Keratinocyte (primary cell): ENCODE measurements around the gene F7. TPM values are rescaled to one million over a fixed set of nuclear protein-coding genes. Genes with fewer than 3 reads are reported as not detected.
A peak's percentile ranks its signal among the peaks of the same experiment; 100 is the strongest.

Experiments used
- DNase-seq: peaks from one replicate; pipeline ENCODE4 v3.0.0-alpha.2; 2011; ENCODE audit warnings: low read depth, missing footprints, low spot score
- FAIRE-seq: peaks from 2 replicates; lab custom pipeline; 2011; peaks lifted over from hg19 to GRCh38; lab: Jason Lieb, UNC
- H2AFZ ChIP-seq: 2 replicates; pipeline ENCODE4 v1.6.0; 2012; ENCODE audit warnings: low read length, control low read depth, inconsistent platforms; ENCODE audit not compliant: control insufficient read depth
- H3K27ac ChIP-seq: 2 replicates; pipeline ENCODE4 v1.5.1; 2011; ENCODE audit warnings: low read length; ENCODE audit not compliant: control insufficient read depth, insufficient read depth
- H3K27me3 ChIP-seq: 3 replicates; pipeline ENCODE4 v1.6.0; 2011; ENCODE audit warnings: low read length; ENCODE audit not compliant: control insufficient read depth, insufficient read depth; ENCODE audit errors: extremely low read depth
- H3K36me3 ChIP-seq, 2 experiments: 2 replicates in 1 of 2; 3 replicates in 1 of 2; pipeline ENCODE4 v1.5.1; 2011; ENCODE audit warnings: low read length in 2 of 2, mild to moderate bottlenecking in 1 of 2; ENCODE audit not compliant: control insufficient read depth in 2 of 2, insufficient read depth in 2 of 2; ENCODE audit errors: extremely low read depth in 1 of 2
- H3K4me1 ChIP-seq: 3 replicates; pipeline ENCODE4 v1.5.1; 2011; ENCODE audit warnings: low read length; ENCODE audit not compliant: control insufficient read depth, insufficient read depth; ENCODE audit errors: extremely low read depth
- H3K4me2 ChIP-seq: 3 replicates; pipeline ENCODE4 v1.6.0; 2011; ENCODE audit warnings: low read depth, low read length; ENCODE audit not compliant: control insufficient read depth, insufficient read depth; ENCODE audit errors: extremely low read depth
- H3K4me3 ChIP-seq, 3 experiments: fragments of 200-600 bp in 1 of 3; sonication (generic) in 1 of 3; 2 replicates in 2 of 3; 3 replicates in 1 of 3; pipeline ENCODE4 v1.5.1; 2011 to 2016; ENCODE audit warnings: low read length in 3 of 3, mild to moderate bottlenecking in 3 of 3, control low read depth in 2 of 3, inconsistent platforms in 1 of 3, low read depth in 1 of 3, mixed read lengths in 1 of 3, mixed run types in 1 of 3, moderate library complexity in 1 of 3; ENCODE audit not compliant: control insufficient read depth in 2 of 3, insufficient read depth in 2 of 3; ENCODE audit errors: extremely low read depth in 1 of 3
- H3K79me2 ChIP-seq: 2 replicates; pipeline ENCODE4 v1.6.0; 2012; ENCODE audit warnings: low read length; ENCODE audit not compliant: control insufficient read depth, insufficient read depth
- H3K9ac ChIP-seq: 3 replicates; pipeline ENCODE4 v1.6.0; 2011; ENCODE audit warnings: low read length; ENCODE audit not compliant: control insufficient read depth, insufficient read depth; ENCODE audit errors: extremely low read depth
- H3K9me1 ChIP-seq: 3 replicates; pipeline ENCODE4 v1.6.0; 2011; ENCODE audit warnings: low read length; ENCODE audit not compliant: control insufficient read depth, insufficient read depth; ENCODE audit errors: extremely low read depth
- H3K9me3 ChIP-seq: 2 replicates; pipeline ENCODE4 v1.5.1; 2012; ENCODE audit warnings: low read depth, low read length; ENCODE audit not compliant: control insufficient read depth
- H4K20me1 ChIP-seq: 3 replicates; pipeline ENCODE4 v1.6.0; 2011; ENCODE audit warnings: low read length; ENCODE audit not compliant: control insufficient read depth, insufficient read depth; ENCODE audit errors: extremely low read depth
- EZH2 ChIP-seq: IDR thresholded peaks from one replicate; pipeline ENCODE4 v1.6.1; 2012; ENCODE audit warnings: inconsistent platforms, mild to moderate bottlenecking, low read length, moderate library complexity
- dilution Hi-C: fragments of 300-500 bp; cut with MboI; formaldehyde crosslinking; loops from one replicate; pipeline ENCODE4 v1.7.0; 2020; ENCODE audit warnings: low sequenced_read_pairs; ENCODE audit not compliant: extremely low pct_ligation_motif_present
- polyA plus RNA-seq, 5 experiments: library from polyadenylated mRNA; depleted of rRNA in 3 of 5; stranded (reverse) in 3 of 5; stranded (forward) in 1 of 5; unstranded in 1 of 5; fragments of >200 nt; gene quantifications; 1 replicate in 1 of 5; 2 replicates in 3 of 5; 3 replicates in 1 of 5; pipeline versions ENCODE4 v1.2.1 to v1.2.3, GENCODE V29; 2011 to 2012; ENCODE audit warnings: missing spikeins in 2 of 5, low read depth in 1 of 5, low replicate concordance in 1 of 5
- TF ChIP-seq, protein P1 (sequence below), 3 experiments: IDR thresholded peaks in 1 of 3; conservative IDR thresholded peaks in 1 of 3; optimal IDR thresholded peaks in 1 of 3; 2 replicates in 2 of 3; 3 replicates in 1 of 3; pipeline versions ENCODE3 to v1.5.1; 2011; ENCODE audit warnings: low read length in 3 of 3, mild to moderate bottlenecking in 3 of 3, moderate library complexity in 2 of 3, control low read depth in 1 of 3, inconsistent platforms in 1 of 3; ENCODE audit not compliant: insufficient read depth in 2 of 3; ENCODE audit errors: extremely low read depth in 1 of 3

Gene F7
- polyA plus RNA-seq, 1 donor (not counting 4 experiments of a cell fraction or from before 2014, with no cell fraction given), result not detected

DNA sequence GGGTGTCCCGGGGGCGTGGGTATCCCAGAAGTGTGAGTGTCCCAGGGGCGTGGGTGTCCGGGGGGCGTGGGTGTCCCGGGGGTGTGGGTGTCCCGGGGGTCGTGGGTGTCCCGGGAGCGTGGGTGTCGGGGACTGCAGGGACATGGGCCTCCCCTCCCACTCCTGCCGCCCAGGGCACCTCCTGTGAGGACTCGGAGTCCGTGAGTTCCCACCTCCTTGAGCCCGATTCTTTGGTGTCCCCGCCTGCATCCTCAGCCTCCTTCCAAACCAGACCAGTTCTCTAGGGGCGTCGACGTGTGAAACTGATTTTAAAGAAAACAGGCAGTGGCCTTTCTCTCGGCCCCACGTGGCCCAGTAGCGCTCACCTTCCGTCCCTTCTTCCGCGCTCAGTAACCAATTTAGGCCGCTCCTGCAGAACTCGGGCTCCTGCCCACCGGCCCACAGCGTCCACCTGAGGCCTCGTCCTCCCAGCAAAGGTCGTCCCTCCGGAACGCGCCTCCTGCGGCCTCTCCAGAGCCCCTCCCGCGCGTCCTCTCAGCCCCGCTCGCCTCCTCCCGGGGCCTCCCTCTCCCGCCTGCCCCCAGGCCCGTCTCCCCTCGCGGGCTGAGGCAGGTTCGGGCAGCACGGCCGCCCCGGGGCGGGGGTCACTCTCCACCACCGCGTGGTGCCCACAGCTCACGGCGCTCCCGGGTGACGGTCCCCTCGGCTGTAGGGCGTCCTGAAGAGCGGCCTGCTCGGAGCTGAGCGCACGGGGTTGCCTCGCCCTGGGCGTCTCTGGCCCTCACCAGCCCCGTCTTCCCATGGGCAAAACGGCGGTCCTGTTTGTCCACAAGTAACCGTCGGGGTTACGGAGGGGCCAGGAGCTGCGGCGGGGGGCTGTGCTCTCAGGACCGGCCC is 3.8 kb downstream of the F7 start:
- TF ChIP-seq, protein P1, sequence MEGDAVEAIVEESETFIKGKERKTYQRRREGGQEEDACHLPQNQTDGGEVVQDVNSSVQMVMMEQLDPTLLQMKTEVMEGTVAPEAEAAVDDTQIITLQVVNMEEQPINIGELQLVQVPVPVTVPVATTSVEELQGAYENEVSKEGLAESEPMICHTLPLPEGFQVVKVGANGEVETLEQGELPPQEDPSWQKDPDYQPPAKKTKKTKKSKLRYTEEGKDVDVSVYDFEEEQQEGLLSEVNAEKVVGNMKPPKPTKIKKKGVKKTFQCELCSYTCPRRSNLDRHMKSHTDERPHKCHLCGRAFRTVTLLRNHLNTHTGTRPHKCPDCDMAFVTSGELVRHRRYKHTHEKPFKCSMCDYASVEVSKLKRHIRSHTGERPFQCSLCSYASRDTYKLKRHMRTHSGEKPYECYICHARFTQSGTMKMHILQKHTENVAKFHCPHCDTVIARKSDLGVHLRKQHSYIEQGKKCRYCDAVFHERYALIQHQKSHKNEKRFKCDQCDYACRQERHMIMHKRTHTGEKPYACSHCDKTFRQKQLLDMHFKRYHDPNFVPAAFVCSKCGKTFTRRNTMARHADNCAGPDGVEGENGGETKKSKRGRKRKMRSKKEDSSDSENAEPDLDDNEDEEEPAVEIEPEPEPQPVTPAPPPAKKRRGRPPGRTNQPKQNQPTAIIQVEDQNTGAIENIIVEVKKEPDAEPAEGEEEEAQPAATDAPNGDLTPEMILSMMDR (optimal IDR thresholded peaks at IDR 0.05 in 1 of 3, IDR thresholded peaks at IDR 0.05 in 1 of 3, conservative IDR thresholded peaks at IDR 0.05 in 1 of 3; ENCODE audit: extremely low read depth in 1 of 3, insufficient read depth in 2 of 3, low read length in 3 of 3), result no peak
- no peak for DNase-seq
- Histone ChIP-seq H3K9me3 (no peaks in the 10 kb centered on the region), H3K36me3 (no peaks in the 10 kb centered on the region), H4K20me1 (no peaks in the 10 kb centered on the region), H3K9ac (no peak overlapping the region), H3K79me2 (no peaks in the 10 kb centered on the region), H3K27ac (no peak overlapping the region), H2AFZ (no peak overlapping the region), H3K4me3 (no peak overlapping the region), H3K4me1 (no peaks in the 10 kb centered on the region), H3K27me3 (peaks cover 37% of the 10 kb centered on the region), H3K4me2 (no peak overlapping the region), H3K9me1 (no peaks in the 10 kb centered on the region)
- no peak for FAIRE-seq
- dilution Hi-C loops, result no loop called here

DNA sequence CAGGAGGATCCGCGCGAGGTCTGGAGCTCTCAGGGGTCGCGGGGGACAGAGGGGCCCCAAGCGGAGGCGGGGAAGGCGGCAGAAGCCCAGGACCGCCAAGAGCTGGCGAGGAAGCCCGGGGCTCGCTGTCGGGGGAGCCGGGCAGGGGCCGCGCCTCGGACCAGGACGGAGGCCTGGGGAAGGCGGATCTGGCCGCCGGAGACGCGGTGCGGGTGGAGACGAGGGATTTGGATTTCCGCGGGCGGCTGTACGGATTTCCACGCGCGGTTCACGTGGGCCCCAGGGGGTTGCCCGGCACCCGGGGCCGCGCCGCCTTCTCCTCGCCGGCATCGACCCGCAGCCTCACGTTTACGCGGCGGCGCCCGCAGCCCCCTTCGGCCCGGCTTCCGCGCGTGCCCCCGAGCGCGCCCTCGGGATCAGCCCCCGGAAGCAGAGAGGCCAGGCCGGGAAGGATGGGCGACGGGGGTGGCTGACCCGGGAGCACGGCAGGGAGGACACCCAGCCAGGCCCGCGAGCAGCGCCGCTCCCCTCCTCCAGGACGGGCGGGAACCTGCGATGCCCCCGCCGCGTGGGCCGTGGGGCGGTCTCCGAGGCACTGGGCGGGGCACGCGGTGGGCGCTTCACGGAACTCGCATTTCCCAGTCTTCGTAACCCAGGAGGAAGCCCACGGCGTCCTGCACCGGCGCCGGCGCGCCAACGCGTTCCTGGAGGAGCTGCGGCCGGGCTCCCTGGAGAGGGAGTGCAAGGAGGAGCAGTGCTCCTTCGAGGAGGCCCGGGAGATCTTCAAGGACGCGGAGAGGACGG is 4.7 kb downstream of the F7 start:
- FAIRE-seq, result no peak
- Histone ChIP-seq H3K36me3 (no peaks in the 10 kb centered on the region), H3K9me3 (no peaks in the 10 kb centered on the region), H4K20me1 (no peaks in the 10 kb centered on the region), H2AFZ (no peak overlapping the region), H3K4me1 (no peaks in the 10 kb centered on the region), H3K27ac (no peak overlapping the region), H3K27me3 (peaks cover 37% of the 10 kb centered on the region), H3K4me2 (no peak overlapping the region), H3K9ac (no peak overlapping the region), H3K9me1 (no peaks in the 10 kb centered on the region), H3K79me2 (no peaks in the 10 kb centered on the region), H3K4me3 (no peak overlapping the region)
- peak; percentile 91 for TF ChIP-seq EZH2
- TF ChIP-seq, protein P1 (optimal IDR thresholded peaks at IDR 0.05 in 1 of 3, IDR thresholded peaks at IDR 0.05 in 1 of 3, conservative IDR thresholded peaks at IDR 0.05 in 1 of 3; ENCODE audit: extremely low read depth in 1 of 3, insufficient read depth in 2 of 3, low read length in 3 of 3), result no peak
- dilution Hi-C loops, result no loop called here
- no peak for DNase-seq
